Right hindlimb (tissue), 1 donor: Measurements from ENCODE around the gene TMEM250.
A peak's percentile ranks its signal among the peaks of the same experiment; 100 is the strongest.
"Not testable (repeated sequence)": the region's sequence is repeated elsewhere in the genome, so short reads cannot be mapped to it uniquely, and the experiment has no call there.

Experiments
- DNase-seq: peaks from one replicate; pipeline ENCODE4 v3.0.0-alpha.2; 2018

TMEM250 gene

GRCh38 chr9:136110082-136111061, 8.3 kb downstream of the TMEM250 start:
- DNase-seq: no peak

- peak; percentile 94 for DNase-seq
Measured at GRCh38 chr9:136109351-136110081, 9.2 kb downstream of the TMEM250 start.

- DNase-seq: no peak
Measured at GRCh38 chr9:136108648-136109266, 9.9 kb downstream of the TMEM250 start.

GRCh38 chr9:136107953-136108647, 10.6 kb downstream of the TMEM250 start:
- DNase-seq: no peak

- no peak for DNase-seq
Measured at GRCh38 chr9:136107155-136107952, 11.3 kb downstream of the TMEM250 start.

- DNase-seq: peak; percentile 76
Measured at GRCh38 chr9:136105398-136106135, 13.1 kb downstream of the TMEM250 start.

- no peak for DNase-seq
Measured at GRCh38 chr9:136104916-136105315, 13.8 kb downstream of the TMEM250 start.

GRCh38 chr9:136104488-136104800, 14.2 kb downstream of the TMEM250 start:
- DNase-seq: no peak

DNA sequence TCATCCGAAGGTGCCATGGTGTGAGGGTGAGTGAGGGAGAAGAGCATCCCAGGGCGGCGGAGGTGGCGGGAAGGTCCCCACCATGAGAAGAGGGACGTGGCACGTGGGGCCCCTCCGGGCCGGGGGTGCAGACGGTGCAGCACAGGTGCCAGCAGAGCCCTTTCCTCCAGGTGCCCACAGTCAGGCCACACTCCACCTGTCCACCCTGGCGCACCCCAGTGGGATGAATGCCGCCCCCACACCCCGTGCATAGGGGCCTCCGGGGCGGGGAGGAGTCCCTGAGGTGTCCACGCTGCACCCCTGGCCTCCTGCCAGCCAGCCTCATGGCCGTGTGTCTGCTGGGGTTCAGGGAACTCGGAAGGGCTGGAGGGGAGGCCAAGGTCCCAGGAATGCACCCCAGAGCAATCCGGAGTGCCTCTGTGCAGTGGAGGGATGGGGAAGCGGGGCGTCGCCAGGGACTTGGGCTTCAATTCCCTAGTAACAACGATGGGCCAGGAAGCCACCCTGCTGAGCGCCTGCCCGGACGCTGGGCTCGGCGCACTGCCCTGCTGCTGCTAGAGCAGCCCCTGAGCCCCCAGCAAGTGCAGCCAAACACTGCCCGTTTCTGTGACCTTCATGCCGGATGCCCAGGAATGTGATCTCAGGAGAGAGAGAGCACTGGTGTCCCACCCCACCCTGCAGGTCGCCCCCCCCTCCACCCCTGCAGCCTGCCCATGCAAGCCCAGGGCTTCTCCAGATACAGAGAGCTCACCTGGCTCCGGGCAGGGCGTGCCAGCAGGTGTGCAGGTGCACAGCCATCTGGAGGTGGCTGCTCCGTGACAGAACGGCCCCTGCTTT, 14.8 kb downstream of the TMEM250 start:
- no peak for DNase-seq

DNA sequence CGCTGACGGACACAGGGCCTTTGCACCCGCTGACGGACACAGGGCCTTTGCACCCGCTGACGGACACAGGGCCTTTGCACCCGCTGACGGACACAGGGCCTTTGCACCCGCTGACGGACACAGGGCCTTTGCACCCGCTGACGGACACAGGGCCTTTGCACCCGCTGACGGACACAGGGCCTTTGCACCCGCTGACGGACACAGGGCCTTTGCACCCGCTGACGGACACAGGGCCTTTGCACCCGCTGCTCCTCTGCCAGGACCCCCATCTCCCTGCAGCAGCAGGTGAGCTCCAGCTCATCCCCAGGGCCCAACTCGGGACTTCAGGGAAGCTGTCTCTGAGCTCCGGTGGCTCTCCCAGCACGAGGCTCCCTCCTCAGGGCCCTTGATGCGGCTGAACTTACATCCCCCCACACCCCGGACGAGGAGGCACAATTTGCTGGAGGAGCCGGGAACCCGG, 17.0 kb downstream of the TMEM250 start:
- DNase-seq: not testable (repeated sequence)

- DNase-seq: no peak
Measured at GRCh38 chr9:136100700-136101614, 17.7 kb downstream of the TMEM250 start.

DNA sequence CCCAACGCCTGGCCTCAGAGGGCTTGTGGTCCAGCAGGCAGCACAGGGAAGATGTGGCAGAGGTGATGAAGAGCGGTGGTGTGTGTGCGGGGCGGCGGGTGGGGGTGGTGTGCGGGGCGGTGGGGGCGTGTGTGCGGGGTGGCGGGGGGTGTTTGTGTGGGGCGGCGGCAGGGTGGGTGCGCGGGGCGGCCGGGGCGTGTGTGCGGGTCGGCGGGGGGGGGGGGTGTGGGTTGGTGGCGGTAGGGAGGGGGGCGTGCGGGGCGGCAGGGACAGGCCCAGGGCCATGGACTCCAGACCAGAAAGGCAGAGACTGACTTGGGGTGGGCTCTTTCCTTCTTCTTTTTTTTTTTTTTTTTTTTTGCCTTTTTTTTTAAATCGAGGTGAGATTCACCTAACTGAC, 19.1 kb downstream of the TMEM250 start:
- no peak for DNase-seq

DNA sequence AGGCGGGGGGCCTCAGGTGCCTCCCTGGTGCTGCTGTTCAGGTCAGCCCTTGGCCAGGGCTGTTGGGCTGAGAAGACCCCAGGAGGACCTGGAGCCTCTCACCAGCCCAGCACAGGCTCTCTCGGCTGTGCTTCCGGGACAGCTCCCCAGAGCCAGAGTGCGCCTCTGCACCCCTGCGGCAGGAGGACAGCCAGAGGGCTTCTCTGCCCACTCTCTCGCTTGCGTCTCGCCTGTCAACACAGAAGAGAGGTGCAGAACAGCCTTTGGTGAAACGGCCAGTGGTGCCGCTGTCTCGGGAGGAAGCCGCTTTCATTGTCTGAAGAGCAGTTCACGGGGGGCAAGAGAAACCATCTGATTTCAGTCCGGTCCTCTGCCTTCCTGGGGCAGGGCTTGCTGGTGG, 19.8 kb downstream of the TMEM250 start:
- no peak for DNase-seq

GRCh38 chr9:136098210-136098609, 20.5 kb downstream of the TMEM250 start:
- DNase-seq: no peak

GRCh38 chr9:136096505-136097001, 22.1 kb downstream of the TMEM250 start:
- no peak for DNase-seq

DNA sequence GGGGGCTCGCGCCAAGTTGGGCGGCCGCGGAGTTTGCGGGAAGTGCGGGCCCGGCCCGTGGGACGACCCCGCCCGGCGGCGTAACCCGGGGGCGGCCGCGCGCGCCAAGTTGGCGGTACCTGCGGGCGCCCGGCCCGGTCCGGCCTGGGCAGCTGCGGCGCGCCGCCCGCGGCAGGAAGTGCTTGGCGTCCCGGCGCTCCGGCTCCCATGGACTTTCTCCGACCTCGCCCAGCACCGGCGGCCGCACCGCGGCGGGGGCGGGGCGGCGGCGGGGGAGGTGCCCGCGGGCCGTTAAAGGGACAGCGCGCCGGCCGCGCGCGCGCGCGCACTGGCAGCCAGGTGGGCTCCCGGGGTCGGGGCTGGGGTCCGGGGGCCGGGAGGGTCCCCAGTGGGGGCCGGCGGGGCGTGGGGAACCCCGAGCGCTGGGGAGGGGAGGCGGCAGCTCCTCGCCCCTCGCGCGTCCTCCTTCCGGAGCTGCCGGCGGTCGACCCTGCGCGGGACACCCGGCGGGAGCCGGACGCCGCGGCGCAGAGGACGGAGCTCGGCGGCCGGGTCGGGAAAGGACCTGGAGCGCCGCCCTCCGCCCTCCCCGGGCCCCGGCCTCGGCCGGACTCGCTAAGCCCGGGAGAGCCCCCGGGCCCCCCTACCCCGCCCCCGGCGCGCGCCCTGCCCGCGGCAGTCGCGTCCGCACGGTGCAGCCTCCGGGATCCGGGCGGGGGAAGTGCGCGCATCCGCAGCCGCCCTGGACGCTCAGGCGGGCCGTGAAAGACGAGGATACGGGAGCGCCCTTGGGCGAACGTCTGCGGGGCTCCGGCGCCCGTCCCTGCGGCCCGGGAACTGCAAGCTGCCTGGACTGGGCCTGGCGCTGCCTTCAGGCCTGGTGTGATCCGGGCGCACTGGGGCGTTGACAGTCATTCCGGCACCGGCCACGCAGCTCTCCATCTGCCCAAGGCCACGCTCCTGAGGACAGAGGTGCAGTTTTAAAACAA, 23.3 kb downstream of the TMEM250 start, which contains the start of gene NACC2:
NACC2 (minus strand) TSS at position 220 of the 989 bp plus-strand sequence. CDS start 44,768 bp downstream, outside the sequence.
- peak; percentile 70 for DNase-seq
